AG20443 (cell line): Measurements from ENCODE around the gene SAFB2.

ENCODE experiments used
- DNase-seq: peaks from one replicate; pipeline ENCODE4 v3.0.0; 2012; ENCODE audit warnings: low spot score, mixed read lengths

SAFB2 gene

DNA sequence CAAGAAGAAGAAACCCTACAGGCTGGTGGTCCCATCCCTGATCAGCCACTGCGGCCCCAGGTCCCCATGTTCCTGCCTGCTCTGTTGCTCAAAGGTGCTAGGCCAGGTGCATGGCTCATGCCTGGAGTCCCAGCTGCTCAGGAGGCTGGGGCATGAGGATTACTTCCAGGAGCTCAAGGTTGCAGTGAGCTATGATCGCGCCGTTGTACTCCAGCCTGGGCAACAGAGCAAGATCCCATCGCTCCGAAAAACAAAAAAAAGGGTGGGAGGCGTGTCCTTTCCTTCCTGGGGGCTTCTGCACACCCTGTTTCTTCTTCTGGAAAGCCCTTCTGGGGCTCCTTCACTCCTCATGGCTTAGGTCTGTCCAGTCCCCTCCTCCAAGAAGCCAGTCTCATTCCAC, 42.9 kb downstream of the SAFB2 start:
- no peak for DNase-seq

DNA sequence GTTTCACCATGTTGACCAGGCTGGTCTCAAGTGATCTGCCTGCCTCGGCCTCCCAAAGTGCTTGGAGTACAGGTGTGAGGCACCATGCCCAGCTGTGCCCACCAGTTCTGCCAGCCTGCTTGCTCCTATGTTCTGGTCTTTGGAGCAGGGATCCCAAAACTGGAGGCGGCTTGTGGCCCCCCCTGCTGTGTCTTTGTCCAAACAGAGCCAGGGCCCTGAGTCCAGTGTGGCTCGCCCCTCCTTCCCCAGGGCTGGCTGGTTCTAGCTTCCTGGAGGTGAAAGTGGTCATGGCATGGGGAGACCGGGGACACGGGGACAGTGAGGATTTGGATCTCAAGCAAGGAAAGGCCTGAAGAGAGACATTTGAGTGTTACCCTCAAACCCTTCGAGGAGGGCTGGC, 43.3 kb downstream of the SAFB2 start:
- no peak for DNase-seq

DNA sequence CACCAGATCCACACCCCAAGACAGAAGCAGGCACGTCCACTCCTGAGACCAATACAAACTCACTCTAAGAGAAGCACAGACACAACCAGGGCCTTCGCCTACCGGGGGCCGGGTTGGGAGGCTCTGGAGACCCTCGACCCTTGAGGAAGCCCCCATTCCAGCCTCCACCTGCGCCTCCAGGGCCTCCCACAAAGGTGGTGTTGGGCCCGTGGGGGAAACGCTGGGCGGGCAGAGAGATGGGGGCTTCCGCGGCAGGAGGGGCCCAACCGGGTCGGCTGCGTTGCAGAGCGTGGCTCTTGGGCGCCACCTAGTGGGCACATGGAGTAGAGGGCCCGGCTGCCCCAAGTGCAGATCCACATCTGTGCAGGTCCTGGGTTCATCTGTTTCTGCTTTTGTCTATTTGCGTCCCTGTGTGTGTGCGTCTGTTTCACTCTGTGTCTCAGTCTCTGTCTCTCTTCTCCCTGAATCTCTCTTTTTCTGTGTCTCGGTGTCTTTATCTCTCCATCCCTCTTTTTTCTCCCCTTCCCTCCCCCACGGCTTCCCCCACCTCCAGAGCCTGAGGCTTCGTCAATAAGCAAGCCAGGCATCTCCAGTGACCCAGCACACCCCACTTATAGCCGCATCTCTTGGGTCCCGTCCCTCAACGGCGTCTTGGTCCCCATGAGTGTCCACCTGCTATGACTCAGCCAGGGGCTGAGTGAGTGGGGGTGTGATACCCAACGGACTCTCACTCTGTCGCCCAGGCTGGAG, 44.3 kb downstream of the SAFB2 start:
- peak; percentile 94 for DNase-seq

DNA sequence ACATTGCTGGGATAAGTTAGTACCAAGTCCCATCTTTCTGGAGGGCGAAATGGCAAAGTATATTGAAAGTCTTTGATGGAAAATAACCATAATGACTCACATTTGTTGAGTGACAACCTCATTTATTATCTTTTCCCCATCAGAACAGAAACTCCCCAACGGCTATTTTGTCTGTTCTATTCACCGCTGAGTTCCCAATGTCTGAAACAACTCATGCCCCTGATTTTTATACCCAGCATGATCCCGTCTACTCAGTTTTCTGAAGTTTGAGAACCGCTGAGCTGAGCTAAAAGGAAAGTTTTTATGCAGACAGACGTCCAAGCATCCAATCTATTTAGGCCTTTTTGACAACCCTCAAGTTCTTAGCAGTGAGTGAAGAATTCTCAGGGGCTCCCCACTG, 47.0 kb downstream of the SAFB2 start:
- no peak for DNase-seq

DNA sequence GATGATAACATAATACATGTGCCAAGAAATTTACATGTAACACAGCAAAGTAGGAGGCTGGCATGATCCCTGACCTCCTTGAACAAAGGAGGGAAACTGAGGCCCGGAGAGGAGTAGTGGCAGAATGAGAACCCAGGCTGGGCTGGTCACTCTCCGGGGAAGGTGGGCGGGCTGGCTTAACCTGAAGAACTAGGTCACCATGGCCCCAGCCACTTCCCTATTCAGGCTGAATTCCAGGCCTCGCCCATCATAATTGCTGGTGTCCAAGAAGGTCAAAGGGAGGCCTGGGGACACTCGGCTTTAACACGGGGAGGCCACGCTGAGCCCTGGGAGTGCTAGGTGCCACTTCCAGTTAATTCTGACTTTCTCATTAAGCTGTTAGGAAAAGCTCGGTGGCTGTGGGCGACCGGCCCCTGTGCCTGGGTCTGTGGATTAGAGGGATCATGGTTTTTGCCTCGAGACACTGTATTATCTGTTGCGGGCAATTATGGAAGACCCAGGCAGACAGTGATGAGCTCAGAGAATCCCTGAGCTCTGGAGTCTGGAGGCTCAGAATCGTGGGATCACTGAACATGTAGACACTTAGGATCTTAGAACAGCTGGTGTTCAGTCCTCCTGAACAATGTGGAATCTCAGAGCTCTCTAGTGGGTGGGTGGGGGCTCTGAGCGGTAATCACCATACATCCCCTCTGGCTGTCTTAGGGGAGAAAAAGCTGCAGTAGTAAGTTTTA, 49.9 kb downstream of the SAFB2 start:
- DNase-seq = no peak

DNA sequence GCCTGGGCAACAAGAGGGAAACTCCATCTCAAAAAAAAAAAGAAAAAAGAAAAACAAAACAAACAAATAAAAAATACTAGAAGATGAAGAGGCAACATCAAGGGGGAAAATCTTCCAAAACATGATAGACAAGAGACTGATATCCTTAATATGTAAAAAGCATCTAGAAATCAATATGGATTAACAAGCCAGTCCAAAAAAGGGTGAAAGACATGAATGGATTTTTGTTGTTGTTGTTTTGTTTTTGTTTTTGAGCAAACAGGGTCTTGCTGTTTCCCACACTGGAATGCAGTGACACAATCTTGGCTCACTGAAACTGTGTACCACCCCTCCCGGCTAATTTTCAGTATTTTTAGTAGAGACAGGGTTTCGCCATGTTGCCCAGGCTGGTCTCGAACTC, 50.8 kb downstream of the SAFB2 start:
- no peak for DNase-seq

DNA sequence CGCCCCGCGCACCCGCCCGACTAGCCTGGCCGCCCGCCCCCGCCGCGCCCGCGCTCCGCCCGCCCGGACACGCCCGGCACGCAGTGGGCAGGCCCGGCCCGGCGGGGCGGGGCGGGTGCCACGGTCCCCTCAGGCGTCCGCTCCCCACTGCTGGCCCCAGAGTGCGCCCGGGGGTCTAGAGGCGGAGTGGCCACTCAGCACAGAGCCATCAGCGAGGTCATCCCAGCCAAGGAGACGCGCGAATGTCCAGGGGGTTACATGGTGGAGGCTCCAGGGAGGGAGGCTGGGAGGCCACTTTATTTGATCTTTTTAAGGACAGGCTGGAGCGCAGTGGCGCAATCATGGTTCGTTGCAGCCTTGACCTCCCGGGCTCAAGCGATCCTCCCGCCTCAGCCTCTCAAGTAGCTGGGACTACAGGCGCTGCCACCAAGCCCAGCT, 54.6 kb downstream of the SAFB2 start:
- DNase-seq = peak; percentile 57

DNA sequence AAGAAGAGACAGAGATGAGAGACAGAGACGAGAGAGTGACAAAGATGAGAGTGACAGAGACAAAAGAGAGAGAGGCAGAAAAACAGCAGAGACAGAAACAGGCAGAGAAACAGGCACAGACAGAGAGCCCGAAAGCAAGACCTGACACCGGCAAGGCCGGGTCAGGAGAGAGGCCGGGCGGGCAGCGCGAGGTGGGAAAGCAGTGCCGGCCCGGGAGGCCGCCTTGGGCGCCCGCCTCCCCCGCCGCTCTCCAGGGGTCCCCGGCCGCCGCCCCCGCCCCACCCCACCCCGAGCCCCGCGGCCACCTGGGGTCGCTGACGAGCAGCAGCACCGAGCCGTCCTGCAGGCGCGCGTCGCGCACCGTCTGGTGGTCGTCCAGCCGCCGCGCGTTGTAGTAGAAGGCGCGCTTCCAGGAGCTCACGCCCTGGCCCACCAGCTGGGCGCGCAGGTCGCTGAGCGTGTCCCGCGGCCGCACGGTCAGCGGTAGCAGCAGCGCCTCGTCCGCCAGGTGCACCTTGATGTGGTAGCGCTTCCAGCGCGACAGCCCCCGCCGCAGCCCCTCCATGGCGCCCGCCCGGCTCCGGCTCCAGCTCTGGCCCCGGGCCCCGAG, 55.1 kb downstream of the SAFB2 start, which contains the start of gene TINCR:
Gene TINCR (minus strand): TSS at position 594 of the 610 bp plus-strand sequence.
- DNase-seq = no peak

DNA sequence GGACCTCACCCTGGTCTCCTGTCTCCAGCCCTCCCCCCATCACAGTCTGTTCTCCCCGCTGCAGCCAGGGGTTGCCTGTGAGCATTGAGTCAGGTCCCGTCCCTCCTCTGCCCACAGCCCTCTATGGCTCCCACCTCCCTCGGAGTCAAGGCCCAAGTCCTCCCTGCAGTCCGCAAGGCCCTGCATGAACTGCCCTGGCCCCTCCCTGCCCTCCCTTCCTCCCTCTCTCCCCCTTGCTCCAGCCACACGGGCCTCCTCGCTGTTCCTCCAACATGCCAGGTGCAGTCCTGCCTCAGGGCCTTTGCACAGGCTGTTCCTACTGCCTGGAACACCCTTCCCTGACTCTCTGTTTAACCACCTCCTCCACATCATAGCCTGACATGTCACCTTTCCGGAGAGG, 57.6 kb downstream of the SAFB2 start:
- DNase-seq = no peak

DNA sequence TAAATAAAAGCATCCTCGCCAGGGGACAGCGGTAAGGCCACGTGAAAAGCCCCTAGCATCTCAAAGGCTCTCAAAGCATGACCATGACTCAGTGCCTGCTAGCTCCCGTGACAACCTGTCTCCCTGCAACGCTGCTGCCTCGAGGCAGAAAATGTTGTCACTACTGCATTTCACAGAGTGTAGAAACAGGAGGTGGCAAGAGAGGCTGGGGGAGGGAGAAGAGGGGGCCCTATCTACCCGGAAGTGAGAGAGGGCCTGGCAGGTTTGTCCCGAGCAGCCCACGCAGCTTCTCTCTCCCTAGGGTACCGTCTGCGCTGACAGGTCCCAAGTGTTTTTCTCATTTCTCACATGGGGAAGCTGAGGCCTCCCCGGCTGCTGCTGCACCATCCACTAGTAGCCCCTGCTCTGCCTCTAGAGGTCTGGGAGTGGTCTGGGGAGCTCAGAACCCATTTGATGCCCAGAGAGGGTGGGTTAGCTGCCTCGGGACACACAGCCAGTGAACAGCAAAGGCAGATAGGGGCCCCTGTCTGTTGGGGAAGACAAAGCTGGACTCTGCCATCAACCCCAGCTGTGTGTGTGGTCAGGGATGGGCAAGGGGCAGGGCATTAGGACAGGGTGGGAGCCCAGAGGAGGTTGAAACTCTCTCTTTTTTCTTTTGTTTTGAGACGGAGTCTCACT, 58.5 kb downstream of the SAFB2 start:
- DNase-seq = peak; percentile 69

DNA sequence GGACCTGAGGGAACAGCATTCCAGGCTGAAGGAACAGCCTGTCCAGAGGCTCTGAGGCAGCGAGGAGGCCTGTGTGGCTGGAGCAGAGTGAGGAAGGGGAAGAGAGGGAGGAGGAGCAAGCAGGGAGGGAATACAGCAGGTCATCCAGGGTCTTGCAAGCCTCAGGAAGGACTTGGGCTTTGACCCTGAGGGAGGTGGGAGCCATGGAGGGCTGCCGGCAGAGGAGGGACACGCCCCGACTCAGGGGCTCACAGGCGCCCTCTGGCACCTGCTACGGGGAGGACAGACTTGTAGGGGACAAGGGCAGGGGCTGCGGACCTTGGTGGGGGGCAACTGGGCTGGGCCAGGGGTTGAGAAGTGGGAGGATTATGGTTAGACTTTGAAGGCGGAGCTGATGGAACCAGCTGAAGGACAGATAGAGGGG, 59.6 kb downstream of the SAFB2 start:
- DNase-seq = no peak

DNA sequence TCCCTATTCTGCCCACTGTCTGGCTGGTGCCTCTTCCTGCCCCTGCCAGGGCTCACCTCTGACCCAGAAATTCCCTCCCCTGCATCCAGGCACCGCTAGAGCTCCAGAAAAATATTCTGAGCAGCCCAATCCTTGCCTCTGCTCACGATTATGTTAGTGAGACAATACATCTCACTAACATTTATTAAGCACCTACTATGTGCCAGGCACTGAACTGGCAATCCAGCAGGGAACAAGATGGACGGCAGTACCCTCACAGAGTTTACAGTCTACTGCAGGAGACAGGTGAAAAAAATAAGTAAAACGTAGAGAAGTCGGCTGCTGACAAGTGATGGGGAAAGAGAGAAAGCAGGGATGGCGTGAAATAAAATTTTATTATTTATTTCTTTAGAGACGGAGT, 60.3 kb downstream of the SAFB2 start:
- DNase-seq = no peak

DNA sequence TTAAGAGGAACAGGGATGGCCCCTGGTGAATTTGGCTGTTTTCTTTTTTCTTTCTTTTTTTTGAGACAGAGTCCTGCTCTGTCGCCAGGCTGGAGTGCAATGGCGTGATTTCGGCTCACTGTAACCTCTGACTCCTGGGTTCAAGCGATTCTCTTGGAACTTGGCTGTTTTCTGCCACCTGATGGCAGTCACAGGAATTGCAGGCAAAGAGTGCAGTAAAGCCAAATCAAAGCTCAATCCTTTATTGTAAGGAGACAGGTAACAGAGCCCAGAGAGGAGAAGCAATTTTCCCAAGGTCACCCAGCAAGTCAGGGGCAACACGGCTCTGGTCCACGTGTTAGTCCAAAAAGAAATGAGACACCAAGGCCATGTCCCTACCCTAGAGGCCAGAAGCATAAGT, 61.0 kb downstream of the SAFB2 start:
- no peak for DNase-seq

DNA sequence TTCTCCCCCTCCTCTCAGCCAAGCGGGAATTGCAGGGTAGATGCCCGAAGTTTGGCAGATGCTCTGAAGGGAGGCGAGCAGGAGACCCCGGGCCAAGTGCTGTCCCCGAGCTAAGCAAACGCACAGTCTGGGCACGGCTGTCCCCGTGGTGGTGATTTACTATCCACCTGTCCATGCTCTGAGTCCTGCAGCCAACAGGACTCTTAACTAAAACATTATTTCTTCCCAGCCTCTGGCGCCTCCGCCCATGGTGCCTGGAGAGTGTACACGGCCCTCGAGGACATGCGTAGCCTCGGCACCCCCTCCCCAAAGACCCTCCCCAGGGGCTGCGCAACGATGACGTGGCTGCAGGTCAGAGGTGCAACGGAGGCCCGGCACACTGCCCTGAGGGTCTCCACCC, 62.4 kb downstream of the SAFB2 start:
- no peak for DNase-seq

DNA sequence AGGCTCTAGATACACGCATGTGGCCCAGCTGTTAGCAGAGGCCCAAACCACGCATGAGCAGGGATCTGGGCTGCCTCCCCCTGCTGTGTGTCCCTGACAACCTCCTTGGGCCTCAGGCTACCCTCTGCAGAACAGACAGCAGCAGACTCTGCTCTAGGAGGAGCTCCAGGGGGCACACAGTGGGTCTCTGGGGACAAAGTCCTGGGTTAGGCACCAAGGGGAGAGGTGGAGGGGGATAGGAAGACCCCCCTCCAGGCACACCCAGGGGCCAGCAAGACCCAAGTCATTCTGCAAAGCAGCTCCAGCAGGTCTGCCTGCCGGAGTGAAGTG, 62.8 kb downstream of the SAFB2 start:
- DNase-seq = peak; percentile 23

DNA sequence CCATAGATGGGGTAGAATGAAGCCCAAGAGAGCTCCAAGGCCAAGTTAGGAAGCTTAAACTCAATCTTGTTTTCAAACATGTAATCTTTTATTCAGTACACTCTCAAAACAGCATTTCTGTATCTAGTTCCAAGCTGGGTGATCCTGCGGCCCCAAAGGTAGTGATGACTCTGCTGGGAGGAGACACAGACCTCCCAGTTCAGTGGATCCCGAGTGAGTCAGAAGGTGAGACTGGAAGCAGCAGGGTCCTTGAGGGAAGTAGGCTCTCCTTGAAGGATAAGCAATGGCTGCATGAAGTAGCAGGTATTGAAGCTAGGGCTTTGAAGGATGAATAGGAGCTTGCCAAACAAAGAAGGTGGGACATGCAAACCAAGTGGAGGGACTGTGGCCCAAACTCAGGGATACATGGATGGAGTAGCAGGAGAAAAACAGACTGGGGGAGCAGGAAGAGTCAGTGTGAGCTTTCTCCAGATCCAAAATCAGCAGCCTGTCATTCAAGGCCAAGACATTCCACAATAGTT, 64.4 kb downstream of the SAFB2 start:
- DNase-seq = no peak

DNA sequence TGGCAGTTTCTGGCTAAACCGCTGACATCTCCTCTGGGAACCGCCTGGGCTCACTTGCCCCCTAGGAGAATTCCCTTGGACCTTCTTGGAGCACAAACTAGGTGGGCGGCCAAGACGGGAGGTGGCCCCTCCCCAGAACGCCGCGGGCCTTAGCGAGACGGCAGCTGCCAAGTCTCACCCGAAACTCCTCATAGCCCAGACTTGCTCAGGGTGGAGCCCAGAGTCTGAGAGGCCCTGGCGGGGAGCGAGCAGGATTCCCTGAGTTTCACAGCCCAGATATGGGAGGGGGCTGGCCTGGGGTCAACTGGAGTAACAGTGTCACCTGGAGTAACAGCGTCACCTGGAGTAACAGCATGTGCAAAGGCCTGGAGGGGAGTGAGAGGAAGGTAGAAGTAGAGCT, 64.9 kb downstream of the SAFB2 start:
- DNase-seq = no peak

DNA sequence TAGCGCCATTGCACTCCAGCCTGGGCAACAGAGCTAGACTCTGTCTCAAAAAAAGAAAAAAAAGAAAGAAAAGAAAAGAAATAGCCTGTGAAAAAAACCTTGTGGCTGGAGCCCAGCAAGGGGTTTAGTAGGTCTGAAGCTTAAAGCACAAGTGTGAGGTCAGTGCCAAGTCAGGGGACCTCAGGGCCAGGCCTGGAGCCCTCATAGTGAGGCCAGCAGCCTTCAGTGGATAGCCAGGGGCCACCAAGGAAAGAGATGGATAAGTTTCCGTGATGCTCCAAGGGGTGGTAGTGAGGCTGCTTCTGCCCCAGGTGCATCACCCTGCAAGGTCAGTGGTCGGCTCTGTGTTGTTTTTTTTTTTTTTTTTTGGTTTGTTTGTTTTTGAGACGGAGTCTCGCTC, 67.7 kb downstream of the SAFB2 start:
- no peak for DNase-seq

DNA sequence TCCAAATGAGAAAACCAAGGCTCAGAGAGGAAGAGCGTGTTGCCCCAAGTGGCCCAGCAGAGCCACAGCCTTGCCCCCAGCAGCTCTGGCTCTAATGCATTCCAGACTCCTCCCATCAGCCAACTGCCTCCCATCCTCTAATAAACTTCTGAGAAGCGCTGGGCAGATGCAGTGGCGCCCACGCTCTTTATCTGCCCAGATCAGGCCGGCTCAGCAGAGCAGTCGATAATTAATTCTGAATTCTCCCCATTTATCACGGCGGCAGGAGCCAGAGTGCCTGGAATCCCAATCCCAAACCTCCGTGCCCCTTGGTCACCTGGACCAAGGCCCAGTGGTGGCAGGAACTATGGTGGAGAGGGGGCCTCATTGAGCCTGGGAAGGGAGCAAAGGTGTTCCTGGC, 68.7 kb downstream of the SAFB2 start:
- no peak for DNase-seq

DNA sequence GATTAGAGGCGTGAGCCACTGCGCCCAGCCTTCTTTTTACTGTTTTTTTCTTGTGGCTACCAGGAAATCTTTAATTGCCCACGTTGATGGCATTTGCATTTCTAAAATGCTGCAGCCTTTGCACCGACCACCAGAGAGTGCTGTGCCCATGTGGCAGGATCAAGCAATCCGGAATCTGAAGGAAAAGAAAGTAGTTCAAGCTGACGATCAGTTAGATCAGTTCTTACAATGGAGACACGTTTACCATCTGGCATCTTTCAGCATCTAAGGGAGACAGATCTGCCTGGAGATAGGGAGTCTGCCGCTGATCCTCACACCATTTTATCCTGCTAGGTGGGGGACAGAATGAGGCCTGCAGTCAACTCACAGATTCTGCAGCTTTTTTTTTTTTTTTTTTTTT, 74.7 kb downstream of the SAFB2 start:
- DNase-seq = peak; percentile 76

DNA sequence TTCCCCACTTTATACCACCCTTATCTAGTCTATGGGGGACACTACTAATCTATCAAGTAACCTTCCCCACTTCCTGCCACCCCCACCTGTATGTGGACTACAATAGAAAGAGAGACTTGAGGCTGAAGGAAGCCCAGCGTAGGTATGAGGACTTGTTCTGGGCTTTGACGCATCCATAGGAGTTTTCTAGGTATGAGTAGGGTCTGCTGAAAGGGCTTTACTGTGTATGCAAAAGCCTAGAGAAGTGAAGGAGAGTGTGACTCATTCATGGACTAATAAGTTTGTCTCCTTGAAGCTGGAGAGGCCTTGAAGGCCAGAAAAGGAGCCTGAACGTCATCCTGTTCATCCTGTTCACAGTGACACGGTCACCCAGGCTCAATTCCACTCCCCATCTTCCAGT, 76.6 kb downstream of the SAFB2 start:
- no peak for DNase-seq

DNA sequence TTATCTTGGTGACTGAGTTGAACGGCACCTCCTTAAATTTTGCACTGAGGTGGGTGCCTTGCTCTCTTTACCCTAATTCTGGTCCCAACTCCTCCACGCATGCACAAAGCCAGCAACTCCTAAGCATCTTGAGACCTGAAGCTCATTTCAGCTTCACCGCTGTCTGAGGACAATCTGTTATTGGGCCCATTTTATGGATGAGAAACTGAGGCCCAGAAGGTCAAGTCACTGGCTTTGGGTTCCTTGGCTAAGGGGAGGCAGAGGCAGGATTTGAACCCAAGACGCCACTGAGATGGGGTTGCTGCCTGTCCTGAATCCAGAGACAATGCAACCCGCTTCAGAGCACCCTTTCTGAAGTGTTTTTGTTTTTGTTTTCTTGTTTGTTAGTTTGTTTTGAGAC, 77.5 kb downstream of the SAFB2 start:
- DNase-seq = no peak

DNA sequence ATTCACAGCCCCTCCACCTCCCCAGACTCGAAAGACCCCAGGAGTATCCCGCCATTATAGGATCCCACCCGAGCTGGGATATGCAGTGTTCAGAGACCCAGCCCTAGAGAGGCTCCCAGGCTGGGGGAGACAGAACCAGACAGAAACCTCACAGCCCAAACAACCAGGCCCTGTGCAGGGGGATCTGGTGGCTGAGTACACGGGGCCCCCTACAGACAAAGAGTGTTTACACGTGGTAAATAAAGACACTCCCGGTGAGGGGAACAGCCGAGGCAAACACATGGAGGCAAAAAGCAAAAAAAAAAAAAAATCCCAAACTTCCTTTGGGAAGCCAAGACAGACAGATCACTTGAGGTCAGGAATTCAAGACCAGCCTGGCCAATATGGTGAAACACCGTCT, 79.9 kb downstream of the SAFB2 start:
- DNase-seq = no peak
